CD4-positive, alpha-beta T cell treated with Interleukin-6 for 4 hours (primary cell): Measurements from ENCODE around the gene GPC3.
"Not testable (repeated sequence)": the region's sequence is repeated elsewhere in the genome, so short reads cannot be mapped to it uniquely, and the experiment has no call there.

Experiments used
- DNase-seq: peaks from one replicate; pipeline ENCODE4 v3.0.0-alpha.2; 2020; ENCODE audit warnings: mixed read lengths

The GPC3 gene

DNA sequence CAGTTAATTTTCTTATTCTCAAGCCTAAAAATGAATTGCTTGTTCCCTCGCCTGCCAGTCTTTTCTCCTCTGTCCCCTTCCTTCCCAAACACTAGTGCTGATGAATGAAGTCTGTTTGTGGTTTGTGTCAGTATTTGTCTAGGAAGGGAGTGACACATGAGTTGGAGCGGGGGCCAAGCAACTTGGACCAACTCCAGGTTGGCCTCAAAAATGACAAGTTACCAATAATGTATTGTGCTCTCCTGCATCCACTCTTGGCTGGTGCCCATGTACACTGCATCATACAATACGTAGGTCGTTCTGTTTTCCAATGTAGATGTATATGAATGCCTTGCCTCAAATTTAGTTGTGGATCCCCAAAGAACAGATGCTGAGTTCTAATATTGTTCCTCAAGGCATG, 347.1 kb downstream of the GPC3 start:
- no peak for DNase-seq

DNA sequence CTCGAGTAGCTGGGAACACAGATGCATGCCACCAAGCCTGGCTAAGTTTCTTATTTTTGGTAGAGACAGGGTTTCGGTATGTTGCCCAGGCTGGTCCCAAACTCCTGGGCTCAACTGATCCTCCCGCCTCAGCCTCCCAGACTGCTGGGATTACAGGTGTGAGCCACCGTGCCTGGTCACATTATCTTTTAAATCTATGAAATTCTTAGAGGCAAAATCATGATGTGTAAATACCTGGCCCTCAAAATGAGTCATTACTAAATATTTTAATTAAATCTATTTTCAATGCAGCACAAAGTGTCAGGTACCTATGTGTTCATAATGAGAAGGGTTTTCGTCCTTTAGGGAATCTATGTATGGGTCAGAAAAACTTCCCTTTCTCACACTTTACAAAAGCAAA, 347.6 kb downstream of the GPC3 start:
- no peak for DNase-seq

GRCh38 chrX:133636009-133636408, 349.4 kb downstream of the GPC3 start:
- DNase-seq, result no peak

- DNase-seq, result no peak
Measured at GRCh38 chrX:133634416-133634815, 351.0 kb downstream of the GPC3 start.

- DNase-seq, result no peak
Measured at GRCh38 chrX:133633950-133634349, 351.4 kb downstream of the GPC3 start.

- DNase-seq, result no peak
Measured at GRCh38 chrX:133633162-133633561, 352.2 kb downstream of the GPC3 start.

DNA sequence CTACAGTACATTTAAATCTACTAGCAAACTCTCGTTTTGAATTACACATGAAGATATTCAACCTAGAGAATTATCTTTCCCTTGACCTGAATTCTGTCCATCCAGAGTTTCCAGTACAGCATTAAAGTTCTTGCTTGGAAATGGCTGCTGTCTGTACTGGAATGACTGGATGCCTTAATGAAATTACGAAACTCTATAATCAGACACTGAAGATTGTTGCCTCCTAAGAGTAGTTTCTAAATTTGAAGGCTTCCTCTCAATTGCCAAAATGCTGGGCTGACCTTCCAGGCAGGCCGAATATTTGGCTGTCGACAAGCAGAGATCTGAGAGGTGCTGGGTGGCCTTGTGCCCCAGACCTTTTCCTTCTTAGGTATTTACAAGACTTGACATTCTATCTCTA, 355.0 kb downstream of the GPC3 start:
- DNase-seq, result no peak

GRCh38 chrX:133627673-133628072, 357.7 kb downstream of the GPC3 start:
- DNase-seq, result no peak

DNA sequence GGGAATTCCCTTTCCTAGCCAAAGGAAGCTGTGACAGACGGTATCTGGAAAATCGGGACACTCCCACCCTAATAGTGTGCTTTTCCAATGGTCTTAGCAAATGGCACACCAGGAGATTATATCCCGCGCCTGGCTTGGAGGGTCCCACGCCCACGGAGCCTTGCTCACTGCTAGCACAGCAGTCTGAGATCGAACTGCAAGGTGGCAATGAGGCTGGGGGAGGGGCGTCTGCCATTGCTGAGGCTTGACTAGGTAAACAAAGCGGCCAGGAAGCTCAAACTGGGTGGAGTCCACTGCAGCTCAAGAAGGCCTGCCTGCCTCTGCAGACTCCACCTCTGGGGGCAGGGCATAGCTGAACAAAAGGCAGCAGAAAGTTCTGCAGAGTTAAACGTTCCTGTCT, 364.0 kb downstream of the GPC3 start:
- not testable (repeated sequence) for DNase-seq

DNA sequence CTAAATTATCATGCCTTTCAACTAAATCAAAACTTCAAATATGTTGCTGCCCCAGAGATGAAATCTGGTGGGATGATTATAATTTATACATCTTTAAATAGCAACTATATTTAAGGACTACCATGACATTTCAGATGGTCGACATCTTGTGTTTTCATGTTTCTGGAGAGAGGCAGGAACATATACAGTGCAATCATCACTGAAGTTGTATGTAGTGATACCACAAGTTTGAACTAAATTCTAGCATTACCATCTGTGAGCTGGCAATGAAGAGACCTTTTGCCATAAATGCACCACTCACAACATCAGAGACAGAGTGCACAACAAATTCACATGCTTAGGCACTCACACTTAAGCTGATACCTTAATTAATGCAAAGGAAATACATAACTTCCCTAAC, 373.7 kb downstream of the GPC3 start:
- DNase-seq, result no peak

- DNase-seq, result no peak
Measured at GRCh38 chrX:133610056-133610455, 375.3 kb downstream of the GPC3 start.

GRCh38 chrX:133609166-133609565, 376.2 kb downstream of the GPC3 start:
- DNase-seq, result no peak

- no peak for DNase-seq
Measured at GRCh38 chrX:133608406-133608805, 377.0 kb downstream of the GPC3 start.

GRCh38 chrX:133607419-133608348, 377.7 kb downstream of the GPC3 start:
- no peak for DNase-seq

GRCh38 chrX:133606990-133607389, 378.4 kb downstream of the GPC3 start:
- DNase-seq, result no peak

DNA sequence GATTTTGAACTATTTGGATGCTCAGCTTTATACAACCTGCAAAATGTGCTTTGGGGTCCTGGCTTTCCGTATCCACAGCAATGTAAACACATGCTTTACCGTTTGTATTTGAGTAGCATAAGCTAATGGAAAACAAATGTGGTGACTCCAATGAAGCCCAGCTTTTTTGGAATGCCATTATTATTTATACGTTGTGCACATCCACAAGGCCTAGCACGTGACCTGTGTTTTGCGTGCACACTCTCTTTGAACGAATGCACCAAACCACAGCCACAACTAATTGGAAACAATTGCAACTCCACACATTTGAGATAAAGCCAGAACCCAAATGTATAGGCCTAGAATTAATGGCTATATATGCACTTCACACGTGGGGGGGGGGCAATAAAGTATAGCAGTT, 380.6 kb downstream of the GPC3 start:
- no peak for DNase-seq

GRCh38 chrX:133602881-133603280, 382.5 kb downstream of the GPC3 start:
- DNase-seq, result no peak

- no peak for DNase-seq
Measured at GRCh38 chrX:133601116-133601515, 384.3 kb downstream of the GPC3 start.

DNA sequence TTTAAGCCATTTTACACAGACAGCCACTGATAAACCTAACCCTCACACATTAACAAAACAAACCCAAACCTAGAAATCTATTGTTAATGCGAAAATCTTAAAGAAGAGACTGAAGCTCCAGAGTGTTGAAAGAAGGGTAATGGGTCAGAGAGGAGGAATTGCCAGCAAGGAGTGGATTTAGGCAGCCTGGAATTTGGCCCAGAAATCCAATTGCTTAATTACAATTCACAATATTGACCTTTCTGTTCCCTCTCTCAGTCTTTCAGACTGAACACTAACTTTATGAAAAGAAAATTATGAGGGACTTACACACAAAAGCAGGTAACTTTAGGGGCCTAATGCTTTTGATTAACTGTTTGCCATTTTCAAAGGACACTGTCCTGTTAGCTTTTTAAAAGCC, 384.9 kb downstream of the GPC3 start:
- no peak for DNase-seq

GRCh38 chrX:133598601-133599335, 386.6 kb downstream of the GPC3 start:
- DNase-seq, result no peak

GRCh38 chrX:133594156-133594555, 391.2 kb downstream of the GPC3 start:
- DNase-seq, result no peak

- DNase-seq, result no peak
Measured at GRCh38 chrX:133593531-133593930, 391.9 kb downstream of the GPC3 start.

GRCh38 chrX:133590703-133591505, 394.5 kb downstream of the GPC3 start:
- no peak for DNase-seq
